GM19238 (cell line): ENCODE data around the gene TNIP3.

Experiments
- DNase-seq: peaks from one replicate; pipeline ENCODE4 v3.0.0; 2011; ENCODE audit warnings: low spot score; ENCODE audit not compliant: insufficient read length

TNIP3 gene

DNA sequence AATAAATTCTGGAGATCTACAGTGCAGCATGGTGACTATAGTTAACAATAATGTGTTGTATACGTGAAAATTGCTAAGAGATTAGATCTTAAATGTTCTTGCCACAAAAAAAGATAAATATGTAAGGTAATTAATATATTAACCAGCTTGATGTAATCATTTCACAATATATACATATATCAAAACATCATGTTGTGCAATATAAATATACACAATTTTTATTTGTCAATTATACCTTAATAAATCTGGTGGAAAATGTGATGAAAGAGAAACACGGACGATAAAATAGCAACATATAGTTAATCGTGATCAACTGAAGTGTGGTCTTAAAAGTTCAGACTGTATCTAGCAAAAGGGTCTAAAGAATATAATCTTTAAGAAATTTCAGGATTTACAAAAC, 75.3 kb downstream of the TNIP3 start:
- DNase-seq, result no peak
